HepG2 (cell line): Measurements from ENCODE around the gene KRTAP9-4.
"Not testable (repeated sequence)": the region's sequence is repeated elsewhere in the genome, so short reads cannot be mapped to it uniquely, and the experiment has no call there.

Experiments
- ATF7 ChIP-seq, 2 experiments: fragments of 450-650 bp in 1 of 2; sonication (generic) in 1 of 2; formaldehyde crosslinking in 1 of 2; IDR thresholded peaks; 2 replicates each; pipeline versions ENCODE4 v1.4.0 to v1.6.1; 2016 to 2020; ENCODE audit warnings: antibody characterized with exemption in 1 of 2, mild to moderate bottlenecking in 1 of 2, missing genetic modification reagents in 1 of 2
- EZH2 ChIP-seq: conservative IDR thresholded peaks from 2 replicates; pipeline ENCODE4 v1.6.1; 2012; ENCODE audit warnings: mild to moderate bottlenecking, low read depth, low read length, moderate library complexity
- GABPA ChIP-seq, 2 experiments: IDR thresholded peaks; 2 replicates each; pipeline ENCODE4 v1.6.1; 2011 to 2016; ENCODE audit warnings: low read depth in 2 of 2, low read length in 1 of 2, missing biosample characterization in 1 of 2, missing genetic modification characterization in 1 of 2
- HDAC2 ChIP-seq: sonication (generic); formaldehyde crosslinking; IDR thresholded peaks from 2 replicates; pipeline ENCODE4 v1.4.0; 2020; ENCODE audit warnings: missing genetic modification reagents
- MYC ChIP-seq: sonication (generic); formaldehyde crosslinking; IDR thresholded peaks from 2 replicates; pipeline ENCODE4 v1.9.0; 2021; ENCODE audit warnings: missing genetic modification reagents, borderline replicate concordance
- POLR2A ChIP-seq, 2 experiments: IDR thresholded peaks; 2 replicates each; pipeline ENCODE4 v1.6.1; 2011; ENCODE audit warnings: low read depth in 2 of 2, low read length in 2 of 2, mild to moderate bottlenecking in 1 of 2, moderate library complexity in 1 of 2; ENCODE audit not compliant: insufficient read depth in 1 of 2
- ZFP41 ChIP-seq: sonication (generic); formaldehyde crosslinking; IDR thresholded peaks from 2 replicates; pipeline ENCODE4 v1.4.0; 2020; ENCODE audit warnings: mild to moderate bottlenecking, missing genetic modification reagents, borderline replicate concordance
- ZNF530 ChIP-seq: sonication (generic); formaldehyde crosslinking; IDR thresholded peaks from 2 replicates; pipeline ENCODE4 v1.5.0; 2020; ENCODE audit warnings: low read depth, mild to moderate bottlenecking, missing genetic modification reagents
- TF ChIP-seq, protein P1 (sequence below): fragments of 450-650 bp; IDR thresholded peaks from 2 replicates; pipeline ENCODE4 v1.6.1; 2017; ENCODE audit warnings: mild to moderate bottlenecking
- TF ChIP-seq, protein P2 (sequence below): sonication (generic); formaldehyde crosslinking; IDR thresholded peaks from 2 replicates; pipeline ENCODE4 v1.9.0; 2021; ENCODE audit warnings: missing genetic modification reagents, borderline replicate concordance
- TF ChIP-seq, protein P3 (sequence below): sonication (generic); formaldehyde crosslinking; IDR thresholded peaks from 2 replicates; pipeline ENCODE4 v1.5.0; 2020; ENCODE audit warnings: mild to moderate bottlenecking, missing genetic modification reagents, moderate library complexity
- TF ChIP-seq, protein P4 (sequence below): sonication (generic); formaldehyde crosslinking; IDR thresholded peaks from 2 replicates; pipeline ENCODE4 v1.4.0; 2020; ENCODE audit warnings: missing genetic modification reagents

DNA sequence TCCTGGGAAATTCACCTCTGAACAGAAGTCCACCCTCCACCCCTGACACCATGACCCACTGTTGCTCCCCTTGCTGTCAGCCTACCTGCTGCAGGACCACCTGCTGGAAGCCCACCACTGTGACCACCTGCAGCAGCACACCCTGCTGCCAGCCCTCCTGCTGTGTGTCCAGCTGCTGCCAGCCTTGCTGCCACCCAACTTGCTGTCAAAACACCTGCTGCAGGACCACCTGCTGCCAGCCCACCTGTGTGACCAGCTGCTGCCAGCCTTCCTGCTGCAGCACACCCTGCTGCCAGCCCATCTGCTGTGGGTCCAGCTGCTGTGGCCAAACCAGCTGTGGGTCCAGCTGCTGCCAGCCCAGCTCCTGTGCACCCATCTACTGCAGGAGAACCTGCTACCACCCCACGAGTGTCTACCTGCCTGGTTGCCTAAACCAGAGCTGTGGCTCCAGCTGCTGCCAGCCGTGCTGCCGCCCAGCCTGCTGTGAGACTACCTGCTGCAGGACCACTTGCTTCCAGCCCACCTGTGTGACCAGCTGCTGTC, 26.2 kb downstream of the KRTAP9-4 start, which contains the start of gene KRTAP9-7:
- TF ChIP-seq ATF7 (IDR thresholded peaks at IDR 0.05); ATF7 (CRISPR knock-in tag; IDR thresholded peaks at IDR 0.05); ZFP41; MYC (CRISPR knock-in tag); POLR2A (IDR thresholded peaks at IDR 0.05; ENCODE audit: insufficient read depth in 1 of 2, low read depth in 2 of 2, low read length in 2 of 2); EZH2; GABPA (IDR thresholded peaks at IDR 0.05; ENCODE audit: low read depth, low read length); GABPA (CRISPR knock-in tag; IDR thresholded peaks at IDR 0.05; ENCODE audit: low read depth); HDAC2 (CRISPR knock-in tag); ZNF530 (CRISPR knock-in tag): not testable (repeated sequence)
- TF ChIP-seq, protein P1, sequence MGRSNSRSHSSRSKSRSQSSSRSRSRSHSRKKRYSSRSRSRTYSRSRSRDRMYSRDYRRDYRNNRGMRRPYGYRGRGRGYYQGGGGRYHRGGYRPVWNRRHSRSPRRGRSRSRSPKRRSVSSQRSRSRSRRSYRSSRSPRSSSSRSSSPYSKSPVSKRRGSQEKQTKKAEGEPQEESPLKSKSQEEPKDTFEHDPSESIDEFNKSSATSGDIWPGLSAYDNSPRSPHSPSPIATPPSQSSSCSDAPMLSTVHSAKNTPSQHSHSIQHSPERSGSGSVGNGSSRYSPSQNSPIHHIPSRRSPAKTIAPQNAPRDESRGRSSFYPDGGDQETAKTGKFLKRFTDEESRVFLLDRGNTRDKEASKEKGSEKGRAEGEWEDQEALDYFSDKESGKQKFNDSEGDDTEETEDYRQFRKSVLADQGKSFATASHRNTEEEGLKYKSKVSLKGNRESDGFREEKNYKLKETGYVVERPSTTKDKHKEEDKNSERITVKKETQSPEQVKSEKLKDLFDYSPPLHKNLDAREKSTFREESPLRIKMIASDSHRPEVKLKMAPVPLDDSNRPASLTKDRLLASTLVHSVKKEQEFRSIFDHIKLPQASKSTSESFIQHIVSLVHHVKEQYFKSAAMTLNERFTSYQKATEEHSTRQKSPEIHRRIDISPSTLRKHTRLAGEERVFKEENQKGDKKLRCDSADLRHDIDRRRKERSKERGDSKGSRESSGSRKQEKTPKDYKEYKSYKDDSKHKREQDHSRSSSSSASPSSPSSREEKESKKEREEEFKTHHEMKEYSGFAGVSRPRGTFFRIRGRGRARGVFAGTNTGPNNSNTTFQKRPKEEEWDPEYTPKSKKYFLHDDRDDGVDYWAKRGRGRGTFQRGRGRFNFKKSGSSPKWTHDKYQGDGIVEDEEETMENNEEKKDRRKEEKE = not testable (repeated sequence)
- TF ChIP-seq, protein P2, sequence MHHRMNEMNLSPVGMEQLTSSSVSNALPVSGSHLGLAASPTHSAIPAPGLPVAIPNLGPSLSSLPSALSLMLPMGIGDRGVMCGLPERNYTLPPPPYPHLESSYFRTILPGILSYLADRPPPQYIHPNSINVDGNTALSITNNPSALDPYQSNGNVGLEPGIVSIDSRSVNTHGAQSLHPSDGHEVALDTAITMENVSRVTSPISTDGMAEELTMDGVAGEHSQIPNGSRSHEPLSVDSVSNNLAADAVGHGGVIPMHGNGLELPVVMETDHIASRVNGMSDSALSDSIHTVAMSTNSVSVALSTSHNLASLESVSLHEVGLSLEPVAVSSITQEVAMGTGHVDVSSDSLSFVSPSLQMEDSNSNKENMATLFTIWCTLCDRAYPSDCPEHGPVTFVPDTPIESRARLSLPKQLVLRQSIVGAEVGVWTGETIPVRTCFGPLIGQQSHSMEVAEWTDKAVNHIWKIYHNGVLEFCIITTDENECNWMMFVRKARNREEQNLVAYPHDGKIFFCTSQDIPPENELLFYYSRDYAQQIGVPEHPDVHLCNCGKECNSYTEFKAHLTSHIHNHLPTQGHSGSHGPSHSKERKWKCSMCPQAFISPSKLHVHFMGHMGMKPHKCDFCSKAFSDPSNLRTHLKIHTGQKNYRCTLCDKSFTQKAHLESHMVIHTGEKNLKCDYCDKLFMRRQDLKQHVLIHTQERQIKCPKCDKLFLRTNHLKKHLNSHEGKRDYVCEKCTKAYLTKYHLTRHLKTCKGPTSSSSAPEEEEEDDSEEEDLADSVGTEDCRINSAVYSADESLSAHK = not testable (repeated sequence)
- TF ChIP-seq, protein P3, sequence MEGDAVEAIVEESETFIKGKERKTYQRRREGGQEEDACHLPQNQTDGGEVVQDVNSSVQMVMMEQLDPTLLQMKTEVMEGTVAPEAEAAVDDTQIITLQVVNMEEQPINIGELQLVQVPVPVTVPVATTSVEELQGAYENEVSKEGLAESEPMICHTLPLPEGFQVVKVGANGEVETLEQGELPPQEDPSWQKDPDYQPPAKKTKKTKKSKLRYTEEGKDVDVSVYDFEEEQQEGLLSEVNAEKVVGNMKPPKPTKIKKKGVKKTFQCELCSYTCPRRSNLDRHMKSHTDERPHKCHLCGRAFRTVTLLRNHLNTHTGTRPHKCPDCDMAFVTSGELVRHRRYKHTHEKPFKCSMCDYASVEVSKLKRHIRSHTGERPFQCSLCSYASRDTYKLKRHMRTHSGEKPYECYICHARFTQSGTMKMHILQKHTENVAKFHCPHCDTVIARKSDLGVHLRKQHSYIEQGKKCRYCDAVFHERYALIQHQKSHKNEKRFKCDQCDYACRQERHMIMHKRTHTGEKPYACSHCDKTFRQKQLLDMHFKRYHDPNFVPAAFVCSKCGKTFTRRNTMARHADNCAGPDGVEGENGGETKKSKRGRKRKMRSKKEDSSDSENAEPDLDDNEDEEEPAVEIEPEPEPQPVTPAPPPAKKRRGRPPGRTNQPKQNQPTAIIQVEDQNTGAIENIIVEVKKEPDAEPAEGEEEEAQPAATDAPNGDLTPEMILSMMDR (CRISPR knock-in tag) = not testable (repeated sequence)
- TF ChIP-seq, protein P4, sequence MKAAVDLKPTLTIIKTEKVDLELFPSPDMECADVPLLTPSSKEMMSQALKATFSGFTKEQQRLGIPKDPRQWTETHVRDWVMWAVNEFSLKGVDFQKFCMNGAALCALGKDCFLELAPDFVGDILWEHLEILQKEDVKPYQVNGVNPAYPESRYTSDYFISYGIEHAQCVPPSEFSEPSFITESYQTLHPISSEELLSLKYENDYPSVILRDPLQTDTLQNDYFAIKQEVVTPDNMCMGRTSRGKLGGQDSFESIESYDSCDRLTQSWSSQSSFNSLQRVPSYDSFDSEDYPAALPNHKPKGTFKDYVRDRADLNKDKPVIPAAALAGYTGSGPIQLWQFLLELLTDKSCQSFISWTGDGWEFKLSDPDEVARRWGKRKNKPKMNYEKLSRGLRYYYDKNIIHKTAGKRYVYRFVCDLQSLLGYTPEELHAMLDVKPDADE = not testable (repeated sequence)
